ENCODE data around the gene PARD3.

DNA sequence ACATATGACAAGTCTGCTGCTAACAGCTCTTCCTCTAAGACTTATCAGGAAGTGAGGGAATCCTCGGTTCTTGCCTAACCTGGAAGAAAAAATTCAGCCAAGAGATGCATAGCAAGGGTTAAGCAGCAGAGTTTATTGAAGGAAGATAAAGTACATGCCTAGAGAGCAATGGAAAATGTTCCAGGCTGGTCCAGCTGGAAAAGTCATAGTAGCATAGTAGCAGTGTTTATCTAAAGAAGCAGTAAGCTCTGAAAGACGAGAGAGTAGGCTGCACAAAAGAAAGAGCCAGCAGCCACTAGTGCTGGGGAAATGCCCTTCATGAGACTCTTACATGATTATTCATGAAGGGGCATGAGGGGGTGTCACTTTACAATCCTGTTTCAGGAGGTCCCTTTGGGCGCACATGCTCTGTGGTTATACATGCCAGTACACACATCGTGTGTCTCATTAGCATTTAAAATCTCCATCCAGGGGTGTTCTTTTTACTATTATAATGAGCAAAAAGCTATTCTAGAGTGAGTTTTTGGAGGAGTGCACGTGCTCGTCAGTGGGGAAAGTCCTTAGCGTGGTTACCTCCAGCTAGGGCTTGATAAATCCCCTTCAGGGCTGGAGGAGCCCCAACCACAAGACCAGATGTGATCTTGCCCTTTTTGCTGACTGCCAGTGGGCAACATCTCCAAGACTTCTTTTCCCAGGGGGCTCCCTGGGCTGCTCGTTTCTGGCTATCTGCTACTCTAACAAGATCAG is 716.1 kb downstream of the PARD3 start:
- TF ChIP-seq, protein P1, sequence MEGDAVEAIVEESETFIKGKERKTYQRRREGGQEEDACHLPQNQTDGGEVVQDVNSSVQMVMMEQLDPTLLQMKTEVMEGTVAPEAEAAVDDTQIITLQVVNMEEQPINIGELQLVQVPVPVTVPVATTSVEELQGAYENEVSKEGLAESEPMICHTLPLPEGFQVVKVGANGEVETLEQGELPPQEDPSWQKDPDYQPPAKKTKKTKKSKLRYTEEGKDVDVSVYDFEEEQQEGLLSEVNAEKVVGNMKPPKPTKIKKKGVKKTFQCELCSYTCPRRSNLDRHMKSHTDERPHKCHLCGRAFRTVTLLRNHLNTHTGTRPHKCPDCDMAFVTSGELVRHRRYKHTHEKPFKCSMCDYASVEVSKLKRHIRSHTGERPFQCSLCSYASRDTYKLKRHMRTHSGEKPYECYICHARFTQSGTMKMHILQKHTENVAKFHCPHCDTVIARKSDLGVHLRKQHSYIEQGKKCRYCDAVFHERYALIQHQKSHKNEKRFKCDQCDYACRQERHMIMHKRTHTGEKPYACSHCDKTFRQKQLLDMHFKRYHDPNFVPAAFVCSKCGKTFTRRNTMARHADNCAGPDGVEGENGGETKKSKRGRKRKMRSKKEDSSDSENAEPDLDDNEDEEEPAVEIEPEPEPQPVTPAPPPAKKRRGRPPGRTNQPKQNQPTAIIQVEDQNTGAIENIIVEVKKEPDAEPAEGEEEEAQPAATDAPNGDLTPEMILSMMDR (IDR thresholded peaks at IDR 0.05; ENCODE audit: insufficient read depth, low read depth, low read length): no peak
- no peak for TF ChIP-seq EZH2 (IDR thresholded peaks at IDR 0.05; ENCODE audit: insufficient read depth, low read length)

Measured in astrocyte (in vitro differentiated cells and primary cell).